Ishikawa (cell line): ENCODE data around the gene THBS4.

Experiments
- CREB1 ChIP-seq: IDR thresholded peaks from 2 replicates; pipeline ENCODE4 v1.6.1; 2012; ENCODE audit warnings: low read depth
- EGR1 ChIP-seq: IDR thresholded peaks from 2 replicates; pipeline ENCODE4 v1.6.1; 2012
- EP300 ChIP-seq: IDR thresholded peaks from 2 replicates; pipeline ENCODE4 v1.6.1; 2012; ENCODE audit warnings: borderline replicate concordance
- FOXM1 ChIP-seq: IDR thresholded peaks from 2 replicates; pipeline ENCODE4 v1.6.1; 2012; ENCODE audit warnings: low read depth, borderline replicate concordance
- REST ChIP-seq: IDR thresholded peaks from 2 replicates; pipeline ENCODE4 v1.6.1; 2012; ENCODE audit warnings: low read depth, mild to moderate bottlenecking
- TAF1 ChIP-seq: IDR thresholded peaks from 2 replicates; pipeline ENCODE4 v1.6.1; 2012; ENCODE audit warnings: low read depth, mild to moderate bottlenecking
- YY1 ChIP-seq: IDR thresholded peaks from 2 replicates; pipeline ENCODE4 v1.6.1; 2012; ENCODE audit warnings: low read depth

- TF ChIP-seq FOXM1 = no peak
- no peak for TF ChIP-seq TAF1
- TF ChIP-seq EGR1 = no peak
- TF ChIP-seq YY1 = no peak
- TF ChIP-seq EP300 = no peak
- no peak for TF ChIP-seq CREB1
- TF ChIP-seq REST = no peak
Observed at GRCh38 chr5:80034559-80034958, 589 bp upstream of the THBS4 start.
